KBM-7 (cell line): Measurements from ENCODE around the gene STXBP5.
"Not testable (repeated sequence)": the region's sequence is repeated elsewhere in the genome, so short reads cannot be mapped to it uniquely, and the experiment has no call there.

Experiments used
- DNase-seq: peaks from one replicate; pipeline ENCODE4 v3.0.0-alpha.2; 2015
- in situ Hi-C: fragments of 300-500 bp; cut with MboI; formaldehyde crosslinking; loops from 2 replicates; pipeline ENCODE4 v1.14.3; 2020; ENCODE audit warnings: low sequenced_read_pairs, low pct_unique_long_range_greater_than_20kb, mixed read lengths

The STXBP5 gene

DNA sequence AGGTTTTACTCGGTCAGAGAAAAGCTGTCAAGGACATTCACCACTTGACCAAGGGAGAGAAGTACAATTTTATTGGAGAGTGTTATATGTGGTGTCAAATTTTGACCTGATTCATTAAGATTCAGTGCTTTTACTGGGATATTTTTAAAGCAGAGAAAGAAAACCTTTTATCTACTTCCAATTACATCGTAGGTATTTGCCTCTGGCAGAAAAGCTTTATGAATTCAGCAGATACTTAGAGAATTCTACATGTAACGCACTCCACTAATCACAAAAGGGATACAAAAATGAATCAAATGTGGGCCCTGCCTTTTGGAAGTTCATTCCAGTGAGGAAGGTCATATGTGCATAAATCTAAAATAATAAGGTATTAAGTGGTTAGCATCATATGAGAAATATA, 133.7 kb downstream of the STXBP5 start:
- in situ Hi-C loops = no loop called here
- DNase-seq = no peak

- DNase-seq = no peak
- in situ Hi-C loops = no loop called here
Observed at GRCh38 chr6:147341486-147341885, 137.3 kb downstream of the STXBP5 start.

- in situ Hi-C loops = no loop called here
- no peak for DNase-seq
Observed at GRCh38 chr6:147345902-147346301, 141.7 kb downstream of the STXBP5 start.

DNA sequence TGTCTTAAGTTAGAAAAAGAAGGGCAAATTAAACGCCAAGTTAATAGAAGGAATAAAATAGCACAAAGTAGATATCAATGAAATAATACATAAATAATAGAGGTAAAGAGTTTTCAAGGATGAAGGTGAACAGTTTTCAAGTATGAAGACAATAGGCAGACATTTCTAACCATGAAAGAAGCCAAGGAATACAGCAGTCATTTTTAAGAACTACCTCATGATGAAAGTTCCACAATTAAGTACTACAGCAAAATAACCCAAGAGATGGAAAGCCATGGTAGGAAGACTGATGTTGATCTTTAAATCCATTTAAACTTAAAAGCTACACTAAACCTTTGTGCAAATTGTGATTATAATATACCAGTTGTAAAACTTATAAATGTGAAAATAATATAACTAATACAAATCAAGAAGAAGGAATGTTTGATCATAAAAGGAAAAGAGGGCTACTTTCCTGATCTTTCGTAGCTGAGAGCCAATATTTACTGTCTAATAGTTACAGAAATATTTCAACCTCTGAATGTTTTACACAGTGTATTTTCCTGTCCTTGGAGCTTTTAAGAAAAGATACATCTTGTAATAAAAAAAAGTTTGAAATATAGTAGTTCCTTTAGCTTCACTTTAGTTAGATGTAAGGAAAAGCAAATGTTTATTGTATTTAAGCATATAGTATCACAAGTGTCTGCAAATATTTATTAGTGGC, 143.1 kb downstream of the STXBP5 start:
- DNase-seq = no peak
- in situ Hi-C loops = no loop called here

DNA sequence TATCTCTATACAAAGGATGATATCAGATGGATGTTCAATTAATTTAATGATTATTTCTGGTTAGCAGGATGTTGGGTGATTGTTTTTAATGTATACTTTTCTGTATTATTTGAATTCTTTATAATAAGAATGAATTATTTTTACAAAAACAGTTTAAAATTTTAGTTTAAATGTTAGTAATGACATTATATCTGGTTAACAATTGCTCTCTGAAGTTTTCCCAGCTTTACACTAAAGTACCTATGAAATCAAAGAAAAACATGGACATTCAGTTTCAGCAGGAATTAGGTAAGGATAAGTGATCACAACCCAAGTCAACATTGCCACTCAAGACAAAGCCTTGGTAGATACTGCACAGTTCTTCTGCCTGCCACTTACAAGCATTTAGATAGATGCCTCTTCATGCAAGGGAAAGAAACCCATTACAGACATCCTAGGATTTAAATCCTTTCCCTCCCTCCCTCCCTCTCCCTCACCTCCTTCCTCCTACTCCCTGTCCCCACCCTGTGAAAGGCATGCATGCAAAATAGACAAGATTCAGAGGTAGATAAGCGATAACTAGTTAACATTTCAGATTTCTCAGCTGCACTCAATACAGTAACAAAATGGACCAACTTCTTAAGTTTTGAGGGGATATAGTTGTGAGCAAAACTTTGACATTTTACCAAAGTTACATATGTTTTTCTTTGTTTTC, 143.8 kb downstream of the STXBP5 start:
- in situ Hi-C loops = no loop called here

DNA sequence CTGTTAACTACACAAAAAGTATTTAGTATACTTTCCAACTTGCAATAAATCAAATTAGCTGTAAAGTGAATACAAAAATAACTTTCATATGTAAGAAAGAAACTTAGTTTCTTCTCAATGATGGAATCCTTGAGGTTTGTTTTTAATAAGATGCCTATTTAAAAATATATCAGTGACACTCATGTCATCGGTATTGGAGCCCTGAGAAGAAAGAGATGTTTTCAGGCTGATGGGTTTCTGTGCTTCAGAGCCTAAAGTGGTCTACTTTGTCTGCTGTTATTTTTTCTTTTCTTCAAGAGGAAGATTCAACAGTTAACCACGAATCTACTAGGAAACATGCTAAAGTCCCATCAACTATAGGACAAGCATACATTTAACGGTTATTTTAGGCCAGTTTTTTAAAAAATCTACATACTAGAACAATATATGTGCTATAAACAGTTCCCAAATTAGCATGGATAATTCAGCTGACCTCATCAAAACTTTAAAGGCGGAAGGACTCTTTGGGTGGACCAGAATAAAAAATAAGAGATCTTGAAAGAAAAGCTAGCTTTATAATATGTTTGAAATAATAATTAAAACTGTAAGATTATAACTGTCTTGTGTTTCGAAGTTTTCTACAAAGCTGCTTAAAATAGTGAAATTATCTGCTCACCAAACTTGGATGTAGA, 157.2 kb downstream of the STXBP5 start:
- in situ Hi-C loops = no loop called here
- DNase-seq = no peak

More for the DNA sequence above, 143.8 kb downstream of the STXBP5 start:
- DNase-seq = no peak

- in situ Hi-C loops = no loop called here
- no peak for DNase-seq
Observed at GRCh38 chr6:147366290-147366689, 162.1 kb downstream of the STXBP5 start.

DNA sequence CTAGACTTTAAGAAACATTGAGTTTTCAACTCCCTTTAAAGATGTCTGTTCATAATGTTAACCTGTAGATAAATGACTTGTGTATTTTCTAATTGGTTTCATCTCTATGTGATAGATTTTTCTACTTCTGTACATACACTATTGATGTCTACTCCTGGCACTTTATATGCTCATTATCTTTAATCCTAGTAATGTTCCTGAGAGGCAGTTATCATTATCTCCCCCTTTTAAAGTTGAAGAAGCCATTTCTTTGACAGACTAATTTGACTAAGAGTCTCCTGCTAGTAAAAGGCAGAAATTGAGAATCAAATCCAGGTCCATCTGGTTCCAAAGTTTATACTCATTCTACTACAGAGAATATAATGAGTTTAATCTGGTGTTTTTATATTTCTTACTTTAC, 167.1 kb downstream of the STXBP5 start:
- no peak for DNase-seq
- in situ Hi-C loops = no loop called here

DNA sequence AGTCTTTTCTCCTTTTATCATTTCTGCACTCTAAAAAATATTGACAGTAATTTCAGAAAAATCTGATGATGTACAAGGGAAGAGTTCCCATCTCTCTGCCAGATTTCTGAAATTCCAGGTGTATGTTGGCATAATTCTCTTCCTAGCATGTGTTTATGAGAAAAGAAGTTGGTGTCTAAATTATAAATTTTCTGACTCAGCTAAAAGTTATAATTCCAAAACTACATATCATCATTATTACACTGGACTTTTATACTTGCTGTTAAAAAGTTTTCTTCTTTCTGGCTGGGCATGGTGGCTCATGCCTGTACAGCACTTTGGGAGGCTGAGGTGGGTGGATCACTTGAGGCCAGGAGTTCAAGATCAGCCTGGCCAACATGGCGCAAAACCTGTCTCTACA, 168.6 kb downstream of the STXBP5 start:
- in situ Hi-C loops = no loop called here
- no peak for DNase-seq

DNA sequence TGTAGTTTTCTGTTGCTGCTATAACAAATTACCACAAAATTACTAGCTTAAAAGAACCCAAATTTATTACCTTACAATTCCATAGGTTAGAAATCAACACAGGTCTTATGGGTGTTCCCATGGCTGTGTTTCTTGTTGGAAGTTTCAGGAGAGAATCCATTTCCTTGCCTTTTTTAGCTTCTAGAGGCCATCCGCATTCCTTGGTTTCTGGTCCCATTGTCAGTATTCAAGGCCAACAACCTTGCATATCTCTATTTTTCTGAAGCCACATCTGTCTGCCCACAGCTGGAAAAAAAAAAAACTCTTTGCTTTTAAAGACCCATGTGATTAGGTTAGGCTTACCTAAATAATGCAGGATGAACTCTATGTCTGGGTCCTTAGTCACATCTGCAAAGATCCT, 174.6 kb downstream of the STXBP5 start:
- in situ Hi-C loops = no loop called here

DNA sequence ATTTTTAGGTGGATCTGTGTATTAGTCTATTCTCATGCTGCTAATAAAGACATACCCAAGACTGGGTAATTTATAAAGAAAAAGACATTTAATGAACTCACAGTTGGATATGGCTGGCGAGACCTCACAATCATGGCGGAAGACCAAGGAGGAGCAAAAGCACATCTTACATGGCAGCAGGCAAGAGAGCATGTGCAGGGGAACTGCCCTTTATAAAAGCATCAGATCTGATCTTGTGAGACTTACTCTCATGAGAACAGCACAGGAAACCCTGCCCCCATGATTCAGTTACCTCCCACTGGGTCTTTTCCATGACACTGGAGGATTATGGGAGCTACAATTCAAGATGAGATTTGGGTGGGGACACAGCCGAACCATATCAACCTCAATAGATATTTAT, 176.6 kb downstream of the STXBP5 start:
- in situ Hi-C loops, DNase-seq: not testable (repeated sequence)

More for the DNA sequence above, 174.6 kb downstream of the STXBP5 start:
- DNase-seq = no peak

- DNase-seq = no peak
- in situ Hi-C loops = no loop called here
Observed at GRCh38 chr6:147381712-147382111, 177.5 kb downstream of the STXBP5 start.

- DNase-seq = peak; percentile 15
Observed at GRCh38 chr6:147382945-147383554, 178.8 kb downstream of the STXBP5 start.

DNA sequence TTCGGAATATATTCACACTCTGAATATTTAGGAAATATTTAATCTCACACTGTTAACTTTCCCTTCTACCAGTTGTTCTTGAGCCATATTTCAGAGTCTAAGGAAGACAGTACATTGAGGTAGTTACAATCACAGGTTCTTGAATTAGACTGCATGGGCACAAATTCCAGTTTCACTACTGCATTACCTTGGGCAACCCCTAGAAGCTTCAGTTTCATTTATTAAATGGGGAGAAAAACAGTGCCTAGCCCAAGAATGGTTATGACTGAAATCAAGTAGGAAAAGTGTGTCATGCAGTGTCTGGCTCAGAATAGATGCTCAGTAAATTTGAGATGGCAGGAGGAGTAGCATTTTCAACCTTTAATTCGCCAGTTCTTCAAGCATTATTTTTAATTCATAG, 179.8 kb downstream of the STXBP5 start:
- in situ Hi-C loops = no loop called here
- DNase-seq = no peak

More at GRCh38 chr6:147382945-147383554, 178.8 kb downstream of the STXBP5 start:
- in situ Hi-C loops = no loop called here

GRCh38 chr6:147384737-147385710, 180.8 kb downstream of the STXBP5 start:
- no peak for DNase-seq
- in situ Hi-C loops = no loop called here

DNA sequence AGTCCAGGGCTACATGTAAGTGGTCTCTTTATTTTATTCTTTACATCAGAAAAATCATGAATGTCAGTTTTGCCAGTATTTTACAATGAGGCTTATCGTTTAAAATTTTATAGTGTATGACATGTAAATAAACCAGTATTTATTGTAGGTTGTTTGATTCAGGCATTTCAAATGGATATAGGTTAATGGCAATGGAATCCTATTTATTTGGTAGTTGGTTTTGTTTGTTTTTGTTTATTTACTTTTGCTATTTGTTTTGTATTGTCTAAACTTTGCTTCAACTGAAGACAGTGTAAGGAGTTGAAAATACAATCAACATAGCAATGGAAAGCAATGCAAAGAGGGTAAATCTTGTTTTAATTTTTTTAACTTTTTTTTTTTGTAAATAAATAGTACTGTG, 185.2 kb downstream of the STXBP5 start:
- DNase-seq = no peak
- in situ Hi-C loops = no loop called here

DNA sequence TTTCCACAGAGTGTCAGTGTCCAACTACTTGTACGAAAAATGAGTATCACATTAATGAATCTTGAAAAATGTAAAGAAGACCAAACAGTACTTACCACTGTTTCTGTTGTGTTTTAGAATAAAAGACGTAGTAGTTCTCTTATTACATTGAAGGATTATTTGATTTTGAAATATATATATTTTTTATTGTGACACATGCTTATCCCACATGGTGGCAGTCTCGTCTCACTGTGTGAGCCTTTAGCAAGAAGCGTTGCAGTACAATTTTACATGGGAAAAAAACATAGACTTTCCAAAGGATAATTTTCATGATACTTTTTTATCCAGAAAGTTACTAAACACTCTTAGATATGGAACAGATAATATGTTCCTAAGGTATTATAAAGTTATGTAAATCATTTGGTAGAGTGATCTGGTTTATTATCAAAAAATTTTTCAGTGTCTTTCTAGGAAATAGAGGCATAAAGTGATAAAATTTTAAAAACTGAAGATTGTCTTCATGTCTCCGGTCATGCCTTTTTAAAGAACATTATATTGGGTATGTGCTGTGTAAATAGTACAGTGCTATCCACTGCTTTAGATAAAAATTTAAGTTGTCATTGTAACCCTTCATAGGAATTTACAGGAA, 186.8 kb downstream of the STXBP5 start:
- in situ Hi-C loops = no loop called here
- peak; percentile 23 for DNase-seq

DNA sequence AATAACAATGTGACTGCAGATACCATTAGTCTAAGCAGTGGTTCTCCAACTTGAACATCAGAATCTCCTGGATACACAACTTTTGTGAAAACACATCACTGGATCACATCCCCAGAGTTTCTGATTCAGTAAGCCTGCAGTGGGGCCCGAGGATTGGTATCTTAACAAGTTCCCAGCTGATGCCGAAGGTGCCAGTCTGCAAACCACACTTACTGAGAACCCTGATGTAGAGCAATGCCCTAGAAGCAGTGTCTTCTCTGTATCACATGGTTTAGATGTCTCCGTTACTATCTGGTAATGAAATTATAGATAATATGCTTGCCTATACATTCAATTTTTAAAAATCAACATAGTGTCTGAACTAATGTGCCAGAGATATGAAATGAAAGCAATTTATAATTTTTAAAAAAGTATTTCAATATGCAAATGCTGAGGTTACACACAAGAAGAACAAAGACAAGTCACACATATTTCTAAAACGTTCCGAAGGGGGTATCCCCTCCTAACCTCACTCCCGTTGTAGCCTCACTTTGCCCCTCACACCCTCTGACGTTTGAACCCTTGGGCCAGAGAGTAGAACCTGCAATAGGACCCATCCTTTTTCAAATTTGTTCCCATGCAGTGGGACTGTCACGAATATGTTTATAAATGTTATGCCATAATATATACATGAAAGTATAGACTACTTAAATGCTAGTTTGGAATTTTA, 188.9 kb downstream of the STXBP5 start:
- in situ Hi-C loops = no loop called here

More for the DNA sequence above, 188.9 kb downstream of the STXBP5 start:
- DNase-seq = no peak
